GM19238 (cell line): ENCODE measurements around the gene CUBN.

Experiments used
- DNase-seq: peaks from one replicate; pipeline ENCODE4 v3.0.0; 2011; ENCODE audit warnings: low spot score; ENCODE audit not compliant: insufficient read length

Gene CUBN

GRCh38 chr10:16952610-16953009 is 177.0 kb downstream of the CUBN start:
- no peak for DNase-seq

GRCh38 chr10:16952080-16952479 is 177.5 kb downstream of the CUBN start:
- no peak for DNase-seq

- DNase-seq, result no peak
These were observed 178.7 kb downstream of the CUBN start for GRCh38 chr10:16950656-16951601.

GRCh38 chr10:16949816-16950215 is 179.8 kb downstream of the CUBN start:
- no peak for DNase-seq

- DNase-seq, result no peak
These were observed 181.2 kb downstream of the CUBN start for GRCh38 chr10:16948361-16948760.

- DNase-seq, result no peak
These were observed 182.5 kb downstream of the CUBN start for GRCh38 chr10:16947069-16947468.

GRCh38 chr10:16945593-16945992 is 184.0 kb downstream of the CUBN start:
- no peak for DNase-seq

- DNase-seq, result no peak
These were observed 184.6 kb downstream of the CUBN start for GRCh38 chr10:16944986-16945385.

GRCh38 chr10:16944402-16944801 is 185.2 kb downstream of the CUBN start:
- DNase-seq, result no peak

GRCh38 chr10:16943295-16944285 is 186.0 kb downstream of the CUBN start:
- DNase-seq, result no peak

GRCh38 chr10:16942381-16943078 is 187.1 kb downstream of the CUBN start:
- DNase-seq, result no peak

GRCh38 chr10:16941870-16942269 is 187.7 kb downstream of the CUBN start:
- DNase-seq, result no peak

- no peak for DNase-seq
These were observed 188.5 kb downstream of the CUBN start for GRCh38 chr10:16941067-16941466.

GRCh38 chr10:16938952-16939351 is 190.7 kb downstream of the CUBN start:
- no peak for DNase-seq

- DNase-seq, result no peak
These were observed 195.2 kb downstream of the CUBN start for GRCh38 chr10:16934461-16934860.

GRCh38 chr10:16933783-16934182 is 195.8 kb downstream of the CUBN start:
- no peak for DNase-seq

- no peak for DNase-seq
These were observed 197.7 kb downstream of the CUBN start for GRCh38 chr10:16931930-16932329.

GRCh38 chr10:16930540-16930939 is 199.1 kb downstream of the CUBN start:
- no peak for DNase-seq

GRCh38 chr10:16929069-16929468 is 200.5 kb downstream of the CUBN start:
- no peak for DNase-seq

- no peak for DNase-seq
These were observed 202.1 kb downstream of the CUBN start for GRCh38 chr10:16927546-16927945.

- DNase-seq, result no peak
These were observed 205.9 kb downstream of the CUBN start for GRCh38 chr10:16923726-16924125.
